Sigmoid colon (tissue), 7 donors: Measurements from ENCODE around the gene LRRTM4. TPM values are rescaled to one million over a fixed set of nuclear protein-coding genes. Genes with fewer than 3 reads are reported as not detected.
"Not testable (repeated sequence)": the region's sequence is repeated elsewhere in the genome, so short reads cannot be mapped to it uniquely, and the experiment has no call there.

Source experiments
- DNase-seq: peaks from one replicate; pipeline ENCODE4 v3.0.0-alpha.2; 2019
- H3K27ac ChIP-seq, 4 donors: fragments of 200-600 bp; sonication (generic); one replicate each; pipeline ENCODE4 v1.5.1; 2016 to 2019; ENCODE audit warnings: mild to moderate bottlenecking in 1 of 4
- H3K27me3 ChIP-seq, 3 donors: fragments of 200-600 bp; sonication (generic); one replicate each; pipeline ENCODE4 v1.5.1; 2019; ENCODE audit warnings: mild to moderate bottlenecking in 1 of 3
- H3K36me3 ChIP-seq, 4 donors: fragments of 200-600 bp; sonication (generic); one replicate each; pipeline ENCODE4 v1.5.1; 2016 to 2019
- H3K4me1 ChIP-seq, 4 donors: fragments of 200-600 bp; sonication (generic); one replicate each; pipeline ENCODE4 v1.5.1; 2017 to 2019
- H3K4me3 ChIP-seq, 4 donors: fragments of 200-600 bp; sonication (generic); one replicate each; pipeline ENCODE4 v1.5.1; 2017 to 2019; ENCODE audit warnings: mild to moderate bottlenecking in 2 of 4, moderate library complexity in 1 of 4
- H3K9me3 ChIP-seq, 4 donors: fragments of 200-600 bp in 3 of 4; sonication (generic) in 3 of 4; one replicate each; pipeline versions ENCODE4 v1.5.1 to v1.6.1; 2013 to 2019
- EP300 ChIP-seq, 4 donors: sonication (generic); formaldehyde crosslinking; IDR thresholded peaks; one replicate each; pipeline ENCODE4 v1.6.1; 2017; ENCODE audit warnings: antibody characterized with exemption in 4 of 4
- POLR2A ChIP-seq, 2 donors: fragments of 450-650 bp; IDR thresholded peaks; one replicate each; pipeline ENCODE4 v1.6.1; 2016; ENCODE audit warnings: antibody characterized with exemption in 2 of 2, mild to moderate bottlenecking in 2 of 2, moderate library complexity in 2 of 2
- POLR2AphosphoS5 ChIP-seq, 4 donors: sonication (generic); formaldehyde crosslinking; IDR thresholded peaks; one replicate each; pipeline ENCODE4 v1.6.1; 2017; ENCODE audit warnings: antibody characterized with exemption in 4 of 4
- WGBS, 2 donors: extraction: QIAGEN DNeasy Blood & Tissue Kit; methylation state at CpG; one replicate each; pipeline ENCODE4 v1.1.7; 2013; 5-methylcytosine and 5-hydroxymethylcytosine counted together
- intact Hi-C: fragments of 100-400 bp; cut with DNase I; formaldehyde crosslinking; loops from one replicate; pipeline ENCODE4 v1.15.1; 2023
- polyA plus RNA-seq, 3 donors: library from polyadenylated mRNA; stranded (reverse); fragments of 200-250 nt; gene quantifications; one replicate each; pipeline ENCODE4 v1.2.3, GENCODE V29; 2013
- total RNA-seq, 4 donors: library from RNA; depleted of rRNA; stranded (reverse); fragments of >200 nt; gene quantifications; one replicate each; pipeline ENCODE4 v1.1.0, GENCODE V29; 2016
- TF ChIP-seq, protein P1 (sequence below), 4 experiments: fragments of 450-650 bp in 3 of 4; fragments of 200-600 bp in 1 of 4; IDR thresholded peaks; one replicate each; pipeline ENCODE4 v1.5.1; 2016 to 2019; ENCODE audit warnings: antibody characterized with exemption in 4 of 4, mild to moderate bottlenecking in 3 of 4, moderate library complexity in 2 of 4
- donor health status: healthy with polysubstance abuse.
- donor health status: Bipolar disorder and iron deficiency.
- donor health status: healthy.

Gene LRRTM4
- total and polyA plus RNA-seq, 7 donors: 0.17 to 1.1 (median 0.55) TPM; not detected in 2

DNA sequence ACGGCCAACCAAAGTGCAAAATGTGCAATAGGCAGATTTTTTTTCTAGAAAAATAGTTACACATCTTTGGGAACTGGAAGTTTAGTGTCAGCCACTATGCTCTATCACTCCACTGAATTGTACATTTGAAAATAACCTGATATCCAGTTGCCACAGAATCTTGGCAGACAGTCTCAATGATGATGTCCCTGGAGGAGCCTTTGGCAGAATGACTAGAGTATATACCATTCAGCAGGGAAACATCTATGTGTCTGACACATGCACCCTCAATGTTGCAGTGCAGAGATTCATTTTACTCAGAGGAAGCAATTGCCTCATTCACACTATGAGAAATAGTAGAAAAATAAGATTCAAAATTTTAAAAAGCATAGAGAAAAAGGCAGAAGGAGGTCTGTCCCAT is 475.8 kb downstream of the LRRTM4 start:
- intact Hi-C loops: no loop called here
- Histone ChIP-seq H3K9me3 (no peaks in the 10 kb centered on the region), H3K27ac (no peak overlapping the region), H3K4me1 (no peaks in the 10 kb centered on the region), H3K27me3 (no peaks in the 10 kb centered on the region), H3K36me3 (no peaks in the 10 kb centered on the region), H3K4me3 (no peak overlapping the region)
- TF ChIP-seq, protein P1, sequence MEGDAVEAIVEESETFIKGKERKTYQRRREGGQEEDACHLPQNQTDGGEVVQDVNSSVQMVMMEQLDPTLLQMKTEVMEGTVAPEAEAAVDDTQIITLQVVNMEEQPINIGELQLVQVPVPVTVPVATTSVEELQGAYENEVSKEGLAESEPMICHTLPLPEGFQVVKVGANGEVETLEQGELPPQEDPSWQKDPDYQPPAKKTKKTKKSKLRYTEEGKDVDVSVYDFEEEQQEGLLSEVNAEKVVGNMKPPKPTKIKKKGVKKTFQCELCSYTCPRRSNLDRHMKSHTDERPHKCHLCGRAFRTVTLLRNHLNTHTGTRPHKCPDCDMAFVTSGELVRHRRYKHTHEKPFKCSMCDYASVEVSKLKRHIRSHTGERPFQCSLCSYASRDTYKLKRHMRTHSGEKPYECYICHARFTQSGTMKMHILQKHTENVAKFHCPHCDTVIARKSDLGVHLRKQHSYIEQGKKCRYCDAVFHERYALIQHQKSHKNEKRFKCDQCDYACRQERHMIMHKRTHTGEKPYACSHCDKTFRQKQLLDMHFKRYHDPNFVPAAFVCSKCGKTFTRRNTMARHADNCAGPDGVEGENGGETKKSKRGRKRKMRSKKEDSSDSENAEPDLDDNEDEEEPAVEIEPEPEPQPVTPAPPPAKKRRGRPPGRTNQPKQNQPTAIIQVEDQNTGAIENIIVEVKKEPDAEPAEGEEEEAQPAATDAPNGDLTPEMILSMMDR (IDR thresholded peaks at IDR 0.05): no peak
- TF ChIP-seq POLR2AphosphoS5 (IDR thresholded peaks at IDR 0.05) (no peak), EP300 (IDR thresholded peaks at IDR 0.05) (no peak)
- no peak for DNase-seq
- WGBS, 2 donors: 48 to 77% methylated on average over 1 of the region's 1 CpG

GRCh38 chr2:77045456-77045855 is 476.7 kb downstream of the LRRTM4 start:
- DNase-seq, H3K27ac ChIP-seq, H3K27me3 ChIP-seq, intact Hi-C loops, H3K9me3 ChIP-seq, H3K36me3 ChIP-seq, H3K4me3 ChIP-seq, H3K4me1 ChIP-seq: not testable (repeated sequence)
- 76 to 87% methylated on average over 2 of the region's 2 CpGs for WGBS, 2 donors

DNA sequence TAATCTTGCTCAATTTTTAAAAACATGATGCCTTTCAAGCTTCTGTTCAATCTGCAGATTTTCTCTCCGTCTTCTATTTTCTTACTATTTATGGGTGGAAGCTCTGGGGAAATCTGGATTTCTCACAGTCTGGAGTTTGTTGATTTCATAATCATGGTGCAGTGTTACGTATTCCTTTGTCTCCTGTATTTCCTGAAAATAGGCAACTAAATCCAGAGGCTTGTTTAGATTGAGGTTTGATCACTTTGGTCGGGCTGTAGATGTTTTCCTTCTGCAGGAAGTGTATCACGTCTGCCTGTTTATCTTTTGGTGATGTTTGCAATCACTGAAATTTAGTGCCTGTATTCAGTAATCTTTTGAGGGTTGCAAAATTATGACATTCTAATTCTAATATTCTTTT is 487.7 kb downstream of the LRRTM4 start:
- WGBS, 2 donors: 21 to 44% methylated on average over 4 of the region's 4 CpGs
- H3K9me3 ChIP-seq: no peaks in the 10 kb centered on the region

DNA sequence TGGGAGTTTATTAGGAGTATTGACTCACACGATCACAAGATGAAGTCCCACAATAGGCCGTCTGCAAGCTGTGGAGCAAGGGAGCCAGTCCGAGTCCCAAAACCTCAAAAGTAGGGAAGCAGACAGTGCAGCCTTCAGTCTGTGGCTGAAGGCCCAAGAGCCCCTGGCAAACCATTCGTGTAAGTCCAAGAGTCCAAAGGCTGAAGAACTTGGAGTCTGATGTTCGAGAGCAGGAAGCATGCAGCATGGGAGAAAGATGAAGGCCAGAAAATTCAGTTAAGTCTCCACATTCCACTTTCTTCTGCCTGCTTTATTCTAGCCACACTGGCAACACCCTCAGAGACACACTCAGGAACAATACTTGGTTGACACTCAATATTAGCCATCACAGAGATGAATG is 492.9 kb downstream of the LRRTM4 start:
- H3K27me3 ChIP-seq, H3K36me3 ChIP-seq, DNase-seq, intact Hi-C loops, H3K27ac ChIP-seq, H3K4me1 ChIP-seq, H3K4me3 ChIP-seq, H3K9me3 ChIP-seq: not testable (repeated sequence)
- 79 to 91% methylated on average over 5 of the region's 5 CpGs for WGBS, 2 donors

More for the DNA sequence above, 487.7 kb downstream of the LRRTM4 start:
- Histone ChIP-seq H3K36me3 (no peaks in the 10 kb centered on the region), H3K4me1 (no peaks in the 10 kb centered on the region), H3K27ac (no peak overlapping the region), H3K4me3 (no peak overlapping the region), H3K27me3 (no peaks in the 10 kb centered on the region)
- TF ChIP-seq EP300 (IDR thresholded peaks at IDR 0.05) (no peak), POLR2A (IDR thresholded peaks at IDR 0.05) (no peak), POLR2AphosphoS5 (IDR thresholded peaks at IDR 0.05) (no peak)
- TF ChIP-seq, protein P1 (IDR thresholded peaks at IDR 0.05): no peak
- no peak for DNase-seq
- intact Hi-C loops: no loop called here

DNA sequence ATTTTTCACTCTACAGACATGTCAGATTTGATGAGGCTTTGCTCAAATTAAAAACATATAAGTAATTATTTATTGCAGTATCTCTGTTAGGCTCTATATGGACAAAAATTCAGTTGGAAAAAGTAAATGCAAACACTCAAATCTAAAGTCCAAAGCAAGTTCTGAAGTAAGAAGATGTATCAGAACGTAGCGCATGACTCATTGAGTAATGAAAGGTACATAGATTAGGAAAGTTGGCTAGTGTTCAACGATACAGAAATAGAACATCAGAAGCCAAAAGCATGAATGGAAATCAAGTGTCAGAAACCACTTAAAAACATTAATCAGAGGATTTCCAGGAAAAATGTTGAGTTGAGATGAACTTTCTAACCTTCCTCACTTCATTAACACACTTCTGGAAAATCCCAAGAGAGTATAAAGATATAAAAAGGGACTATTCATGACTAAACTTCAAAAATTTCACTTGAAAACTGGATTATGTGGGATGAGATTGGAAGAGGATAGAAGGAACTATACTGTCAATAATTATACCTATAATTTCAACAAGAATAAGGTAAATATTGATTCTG is 494.1 kb downstream of the LRRTM4 start:
- Histone ChIP-seq H3K4me1 (no peaks in the 10 kb centered on the region), H3K36me3 (no peaks in the 10 kb centered on the region), H3K4me3 (no peak overlapping the region), H3K27me3 (no peaks in the 10 kb centered on the region), H3K27ac (no peak overlapping the region), H3K9me3 (no peaks in the 10 kb centered on the region)
- no peak for TF ChIP-seq POLR2A (IDR thresholded peaks at IDR 0.05)
- TF ChIP-seq POLR2AphosphoS5 (IDR thresholded peaks at IDR 0.05): no peak
- TF ChIP-seq, protein P1 (IDR thresholded peaks at IDR 0.05): no peak
- no peak for TF ChIP-seq EP300 (IDR thresholded peaks at IDR 0.05)
- DNase-seq: no peak
- 79 to 80% methylated on average over 3 of the region's 3 CpGs for WGBS, 2 donors
- intact Hi-C loops: no loop called here

GRCh38 chr2:77025714-77026113 is 496.5 kb downstream of the LRRTM4 start:
- no peak for DNase-seq
- TF ChIP-seq POLR2AphosphoS5 (IDR thresholded peaks at IDR 0.05) (no peak), POLR2A (IDR thresholded peaks at IDR 0.05) (no peak), EP300 (IDR thresholded peaks at IDR 0.05) (no peak)
- TF ChIP-seq, protein P1 (IDR thresholded peaks at IDR 0.05): no peak
- H3K36me3 ChIP-seq: no peaks in the 10 kb centered on the region
- no peaks in the 10 kb centered on the region for H3K9me3 ChIP-seq
- WGBS, 2 donors: 79 to 84% methylated on average over 4 of the region's 4 CpGs
- intact Hi-C loops: no loop called here
- H3K4me3 ChIP-seq: no peak overlapping the region
- no peaks in the 10 kb centered on the region for H3K27me3 ChIP-seq
- H3K27ac ChIP-seq: no peak overlapping the region
- H3K4me1 ChIP-seq: no peaks in the 10 kb centered on the region
